K562 (cell line): ENCODE data around the gene STK32C.

ENCODE experiments used
- RCOR1 ChIP-seq, 2 experiments: IDR thresholded peaks; 2 replicates each; pipeline ENCODE4 v1.6.1; 2012; ENCODE audit warnings: low read depth in 2 of 2, low read length in 2 of 2, borderline replicate concordance in 1 of 2, improper control_type of control experiment in 1 of 2
- SMARCB1 ChIP-seq: IDR thresholded peaks from 2 replicates; pipeline ENCODE4 v1.6.1; 2011; ENCODE audit warnings: improper control_type of control experiment, low read depth; ENCODE audit not compliant: insufficient read length
- ZNF121 ChIP-seq: sonication (generic); formaldehyde crosslinking; conservative IDR thresholded peaks from 2 replicates; pipeline ENCODE4 v1.8.0; 2022; ENCODE audit warnings: missing genetic modification reagents
- TF ChIP-seq, protein P1 (sequence below): fragments of 450-650 bp; formaldehyde crosslinking; IDR thresholded peaks from 2 replicates; pipeline ENCODE4 v1.4.0; 2022; ENCODE audit warnings: missing genetic modification characterization

DNA sequence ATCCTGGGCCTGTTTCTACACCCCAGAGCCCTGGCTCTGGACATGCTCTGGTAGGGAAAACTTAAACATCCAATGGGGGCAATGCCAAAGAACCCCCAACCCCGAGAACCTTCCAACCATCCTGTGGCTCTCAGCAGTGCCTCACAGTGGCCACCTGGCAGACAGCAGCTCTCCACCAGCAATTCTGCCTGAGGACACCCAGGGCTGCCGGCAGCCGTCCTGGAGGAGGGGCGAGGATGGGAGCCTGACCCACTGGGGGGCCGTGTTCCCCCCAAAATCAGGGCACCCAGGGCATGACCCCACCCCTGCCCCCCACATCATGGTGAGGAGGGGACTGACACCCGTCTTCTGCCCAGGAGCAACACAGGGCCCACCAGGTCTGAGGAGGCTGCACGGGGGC lies 88.3 kb downstream of the STK32C start:
- no peak for TF ChIP-seq ZNF121 (CRISPR knock-in tag)
- TF ChIP-seq RCOR1 (IDR thresholded peaks at IDR 0.05; ENCODE audit: borderline replicate concordance in 1 of 2, low read depth in 2 of 2, low read length in 2 of 2): no peak
- TF ChIP-seq, protein P1, sequence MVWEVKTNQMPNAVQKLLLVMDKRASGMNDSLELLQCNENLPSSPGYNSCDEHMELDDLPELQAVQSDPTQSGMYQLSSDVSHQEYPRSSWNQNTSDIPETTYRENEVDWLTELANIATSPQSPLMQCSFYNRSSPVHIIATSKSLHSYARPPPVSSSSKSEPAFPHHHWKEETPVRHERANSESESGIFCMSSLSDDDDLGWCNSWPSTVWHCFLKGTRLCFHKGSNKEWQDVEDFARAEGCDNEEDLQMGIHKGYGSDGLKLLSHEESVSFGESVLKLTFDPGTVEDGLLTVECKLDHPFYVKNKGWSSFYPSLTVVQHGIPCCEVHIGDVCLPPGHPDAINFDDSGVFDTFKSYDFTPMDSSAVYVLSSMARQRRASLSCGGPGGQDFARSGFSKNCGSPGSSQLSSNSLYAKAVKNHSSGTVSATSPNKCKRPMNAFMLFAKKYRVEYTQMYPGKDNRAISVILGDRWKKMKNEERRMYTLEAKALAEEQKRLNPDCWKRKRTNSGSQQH: no peak
- no peak for TF ChIP-seq SMARCB1
